ENCODE measurements around the gene AFF3.

AFF3 gene

GRCh38 chr2:99714349-99714748 lies 428.0 kb downstream of the AFF3 start:
- H2AFZ ChIP-seq (ENCODE audit: low read depth, low read length): no peak overlapping the region
- no peak overlapping the region for H3K4me2 ChIP-seq (ENCODE audit: low read length)
- H3K27me3 ChIP-seq (ENCODE audit: low read depth, low read length): no peaks in the 10 kb centered on the region
- no peaks in the 10 kb centered on the region for H4K20me1 ChIP-seq (ENCODE audit: insufficient read depth, low read length)
- no peaks in the 10 kb centered on the region for H3K9me3 ChIP-seq (ENCODE audit: insufficient read depth, low read length)
- no peak overlapping the region for H3K27ac ChIP-seq (ENCODE audit: low read length)
- H3K9ac ChIP-seq (ENCODE audit: low read length): no peak overlapping the region
- no peak overlapping the region for H3K4me3 ChIP-seq (ENCODE audit: low read length)
- peaks cover 3% of the 10 kb centered on the region for H3K36me3 ChIP-seq (replicated peaks; ENCODE audit: low read depth, low read length)
- TF ChIP-seq EZH2phosphoT487 (IDR thresholded peaks at IDR 0.05; ENCODE audit: low read depth) (no peak), CTCF (IDR thresholded peaks at IDR 0.05; ENCODE audit: low read depth, low read length) (no peak)
- H3K79me2 ChIP-seq (ENCODE audit: low read length): no peaks in the 10 kb centered on the region
- H3K4me1 ChIP-seq (ENCODE audit: low read length): no peaks in the 10 kb centered on the region

GRCh38 chr2:99711144-99711543 lies 431.2 kb downstream of the AFF3 start:
- H3K79me2 ChIP-seq (ENCODE audit: low read length): no peaks in the 10 kb centered on the region
- H3K27ac ChIP-seq (ENCODE audit: low read length): no peak overlapping the region
- H3K4me1 ChIP-seq (ENCODE audit: low read length): peaks cover 5% of the 10 kb centered on the region; the same call in 1 of the 2 replicates
- H3K9me3 ChIP-seq (ENCODE audit: insufficient read depth, low read length): no peaks in the 10 kb centered on the region
- H3K9ac ChIP-seq (ENCODE audit: low read length): no peak overlapping the region
- no peaks in the 10 kb centered on the region for H4K20me1 ChIP-seq (ENCODE audit: insufficient read depth, low read length)
- H3K36me3 ChIP-seq (replicated peaks; ENCODE audit: low read depth, low read length): peaks cover 3% of the 10 kb centered on the region
- no peaks in the 10 kb centered on the region for H3K27me3 ChIP-seq (ENCODE audit: low read depth, low read length)
- TF ChIP-seq EZH2phosphoT487 (IDR thresholded peaks at IDR 0.05; ENCODE audit: low read depth) (no peak), CTCF (IDR thresholded peaks at IDR 0.05; ENCODE audit: low read depth, low read length) (no peak)
- no peak overlapping the region for H3K4me2 ChIP-seq (ENCODE audit: low read length)
- H2AFZ ChIP-seq (ENCODE audit: low read depth, low read length): no peak overlapping the region
- no peak overlapping the region for H3K4me3 ChIP-seq (ENCODE audit: low read length)

GRCh38 chr2:99710721-99711120 lies 431.7 kb downstream of the AFF3 start:
- no peak overlapping the region for H3K4me2 ChIP-seq (ENCODE audit: low read length)
- H3K9ac ChIP-seq (ENCODE audit: low read length): no peak overlapping the region
- H3K79me2 ChIP-seq (ENCODE audit: low read length): no peaks in the 10 kb centered on the region
- peaks cover 5% of the 10 kb centered on the region; the same call in 1 of the 2 replicates for H3K4me1 ChIP-seq (ENCODE audit: low read length)
- H3K4me3 ChIP-seq (ENCODE audit: low read length): no peak overlapping the region
- no peak overlapping the region for H3K27ac ChIP-seq (ENCODE audit: low read length)
- no peaks in the 10 kb centered on the region for H4K20me1 ChIP-seq (ENCODE audit: insufficient read depth, low read length)
- H3K27me3 ChIP-seq (ENCODE audit: low read depth, low read length): no peaks in the 10 kb centered on the region
- H2AFZ ChIP-seq (ENCODE audit: low read depth, low read length): no peak overlapping the region
- no peaks in the 10 kb centered on the region for H3K9me3 ChIP-seq (ENCODE audit: insufficient read depth, low read length)
- H3K36me3 ChIP-seq (replicated peaks; ENCODE audit: low read depth, low read length): peaks cover 3% of the 10 kb centered on the region
- no peak for TF ChIP-seq EZH2phosphoT487 (IDR thresholded peaks at IDR 0.05; ENCODE audit: low read depth)
- no peak for TF ChIP-seq CTCF (IDR thresholded peaks at IDR 0.05; ENCODE audit: low read depth, low read length)

- no peaks in the 10 kb centered on the region for H4K20me1 ChIP-seq (ENCODE audit: insufficient read depth, low read length)
- H3K27ac ChIP-seq (ENCODE audit: low read length): no peak overlapping the region
- H3K4me1 ChIP-seq (ENCODE audit: low read length): peaks cover 5% of the 10 kb centered on the region; the same call in 1 of the 2 replicates
- H3K36me3 ChIP-seq (replicated peaks; ENCODE audit: low read depth, low read length): peaks cover 2% of the 10 kb centered on the region
- no peaks in the 10 kb centered on the region for H3K27me3 ChIP-seq (ENCODE audit: low read depth, low read length)
- no peak overlapping the region for H3K4me2 ChIP-seq (ENCODE audit: low read length)
- no peak overlapping the region for H3K4me3 ChIP-seq (ENCODE audit: low read length)
- no peak overlapping the region for H2AFZ ChIP-seq (ENCODE audit: low read depth, low read length)
- H3K9me3 ChIP-seq (ENCODE audit: insufficient read depth, low read length): no peaks in the 10 kb centered on the region
- H3K9ac ChIP-seq (ENCODE audit: low read length): no peak overlapping the region
- TF ChIP-seq CTCF (IDR thresholded peaks at IDR 0.05; ENCODE audit: low read depth, low read length) (no peak), EZH2phosphoT487 (IDR thresholded peaks at IDR 0.05; ENCODE audit: low read depth) (no peak)
- no peaks in the 10 kb centered on the region for H3K79me2 ChIP-seq (ENCODE audit: low read length)
These were observed 433.2 kb downstream of the AFF3 start for GRCh38 chr2:99709229-99709628.
